Stimulated activated CD8-positive, alpha-beta memory T cell treated with anti-CD3 and anti-CD28 coated beads, Interleukin-15, amount 100 ng/mL, for 48 hours (primary cell): ENCODE results near the gene ADCK1.
"Not testable (repeated sequence)": the region's sequence is repeated elsewhere in the genome, so short reads cannot be mapped to it uniquely, and the experiment has no call there.

ENCODE experiments used
- DNase-seq, 2 donors: peaks; one replicate each; pipeline ENCODE4 v3.0.0-alpha.2; 2020; ENCODE audit warnings: low read depth in 2 of 2

ADCK1 gene

DNA sequence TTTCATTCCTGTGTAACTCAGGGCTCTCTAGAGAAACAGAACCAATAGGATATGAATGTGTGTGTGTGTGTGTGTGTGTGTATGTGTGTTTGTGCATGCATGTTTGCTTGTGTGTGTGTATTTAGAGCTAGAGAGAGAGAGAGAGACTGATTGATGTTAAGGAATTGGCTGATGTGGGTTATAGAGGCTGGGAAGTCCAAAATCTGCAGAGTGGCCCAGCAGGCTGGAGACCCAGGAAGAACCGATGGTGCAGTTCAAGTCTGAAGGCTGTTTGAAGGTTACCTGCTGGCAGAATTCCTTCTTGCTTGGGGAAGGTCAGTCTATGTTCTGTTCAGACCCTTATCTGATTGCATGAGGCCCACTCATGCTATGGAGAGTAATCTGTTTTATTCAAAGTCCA lies 64.7 kb downstream of the ADCK1 start:
- DNase-seq: no peak

DNA sequence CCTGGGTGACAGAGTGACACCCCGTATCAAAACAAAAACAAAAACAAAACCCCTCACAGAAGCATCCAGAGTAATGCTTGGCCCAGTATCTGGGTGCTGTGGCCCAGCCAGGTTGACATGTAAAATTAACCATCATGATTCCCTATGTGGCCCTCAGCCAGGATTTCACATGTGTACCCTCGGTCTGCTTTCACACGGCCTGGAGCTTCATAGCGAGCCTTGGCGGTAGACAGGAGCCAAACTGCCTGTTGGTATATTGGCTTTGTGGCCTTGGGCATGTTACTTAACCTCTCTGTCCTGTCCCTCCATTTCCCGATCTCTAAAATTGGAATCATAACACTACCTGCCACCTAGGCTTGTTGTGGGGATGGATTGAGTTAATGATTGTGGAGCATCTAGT lies 65.5 kb downstream of the ADCK1 start:
- DNase-seq: no peak

DNA sequence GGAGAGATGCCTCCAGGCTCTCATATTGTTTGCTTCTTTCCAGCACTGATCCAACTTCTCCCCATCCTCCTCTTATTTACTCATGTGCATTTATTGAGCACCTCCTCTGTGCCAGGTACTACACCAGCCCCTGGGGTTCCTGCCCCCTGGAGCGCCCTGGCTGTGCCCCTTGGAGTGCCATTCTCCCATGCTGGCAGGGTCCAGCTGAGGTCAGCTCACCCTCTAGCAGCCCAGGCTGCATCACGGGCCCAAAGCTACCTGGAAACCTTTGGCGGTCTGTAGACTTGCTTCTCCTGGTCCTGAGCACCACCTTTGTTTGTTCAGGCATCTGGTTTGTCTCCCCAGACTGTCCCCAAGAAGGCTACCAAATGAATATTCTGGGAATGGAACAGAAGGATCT lies 67.0 kb downstream of the ADCK1 start:
- no peak for DNase-seq

DNA sequence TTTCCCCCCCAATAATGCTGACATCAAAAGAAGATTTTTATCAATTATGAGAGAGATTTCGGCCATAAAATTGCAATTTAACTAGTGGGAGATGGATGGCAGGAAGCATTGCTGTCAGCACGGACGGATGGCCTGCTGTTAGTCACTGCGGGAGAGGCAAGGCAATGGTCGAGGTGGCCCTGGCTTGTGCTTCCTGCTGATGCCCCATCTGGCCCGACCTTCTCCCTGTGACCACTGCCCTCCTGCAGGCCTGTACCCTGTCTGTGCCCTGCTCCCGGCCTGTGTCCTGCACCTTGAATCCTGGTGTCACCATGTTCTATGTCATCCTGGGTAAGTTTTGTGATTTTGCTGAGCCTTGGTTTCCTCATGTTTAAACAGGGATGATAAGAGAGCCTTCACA lies 67.6 kb downstream of the ADCK1 start:
- no peak for DNase-seq

DNA sequence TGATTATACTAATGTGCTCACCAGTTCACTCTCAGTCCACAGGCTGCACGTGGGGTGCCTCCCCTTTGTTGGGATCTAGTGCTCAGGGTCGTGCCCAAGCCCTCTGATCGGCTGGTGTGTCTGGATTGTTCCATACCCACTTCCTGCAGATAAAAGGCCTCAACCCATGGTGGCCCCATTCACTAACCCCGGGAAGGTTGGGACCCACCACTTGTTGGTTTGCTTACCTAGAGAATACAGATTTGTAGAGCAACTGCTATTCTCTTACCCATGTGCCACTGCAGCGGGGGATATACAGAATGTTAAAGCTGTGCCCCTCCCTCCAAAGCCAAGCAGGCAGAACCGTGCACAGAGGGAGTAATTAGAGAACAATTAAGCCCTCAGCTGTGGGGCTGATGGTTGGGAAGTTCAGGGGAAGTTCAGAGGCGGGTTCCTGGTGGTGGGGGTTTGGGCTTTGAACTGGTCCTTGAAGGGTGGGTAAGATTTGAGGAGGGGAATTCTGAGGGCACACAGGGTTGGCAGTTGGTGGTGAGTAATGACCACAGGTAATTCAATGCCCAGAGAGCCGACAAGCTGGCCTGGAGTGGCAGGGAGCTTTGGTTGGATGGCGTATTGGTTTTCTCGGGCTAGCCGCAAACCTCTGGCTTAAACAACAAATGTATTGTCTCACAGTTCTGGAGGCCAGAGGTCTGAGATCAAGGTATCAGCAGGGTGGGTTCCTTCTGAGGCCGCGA lies 68.8 kb downstream of the ADCK1 start:
- DNase-seq: no peak

DNA sequence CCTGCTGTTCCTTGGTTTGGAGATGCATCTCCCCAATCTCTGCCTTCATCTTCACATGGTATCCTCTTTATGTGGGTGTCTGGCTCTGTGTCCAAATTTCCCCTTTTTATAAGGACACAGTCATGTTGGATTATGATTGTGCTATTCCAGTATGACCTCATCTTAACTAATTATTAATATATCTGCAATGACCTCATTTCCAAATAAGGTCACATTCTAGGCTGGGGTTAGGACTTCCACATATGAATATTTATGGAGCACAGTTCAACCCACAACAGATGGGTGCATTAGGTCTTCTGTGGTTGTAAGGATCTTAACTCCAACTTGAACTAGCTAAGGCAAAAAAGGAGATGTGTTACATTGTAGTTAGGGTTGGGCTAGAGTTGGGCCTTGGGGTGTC lies 69.4 kb downstream of the ADCK1 start:
- DNase-seq: no peak

DNA sequence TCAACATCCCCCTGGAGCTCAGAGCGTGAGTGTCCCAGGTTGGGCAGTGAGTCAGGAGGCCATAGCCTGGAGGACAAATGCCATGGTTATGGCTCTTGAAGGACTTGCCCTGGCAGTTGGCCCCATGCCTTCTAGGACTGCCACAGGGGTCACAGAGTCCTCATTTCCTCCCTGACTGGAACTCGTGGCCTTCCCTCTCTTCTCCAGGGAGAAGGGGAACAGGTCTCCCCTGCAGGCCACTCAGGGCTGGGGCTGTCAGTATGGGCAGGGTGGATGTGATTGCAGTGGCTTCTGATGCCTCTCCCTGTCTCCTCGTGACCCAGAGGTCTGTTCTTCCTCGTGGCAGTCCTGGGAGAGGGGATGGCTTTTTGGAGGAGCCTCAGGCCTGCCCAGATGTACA lies 70.7 kb downstream of the ADCK1 start:
- no peak for DNase-seq

DNA sequence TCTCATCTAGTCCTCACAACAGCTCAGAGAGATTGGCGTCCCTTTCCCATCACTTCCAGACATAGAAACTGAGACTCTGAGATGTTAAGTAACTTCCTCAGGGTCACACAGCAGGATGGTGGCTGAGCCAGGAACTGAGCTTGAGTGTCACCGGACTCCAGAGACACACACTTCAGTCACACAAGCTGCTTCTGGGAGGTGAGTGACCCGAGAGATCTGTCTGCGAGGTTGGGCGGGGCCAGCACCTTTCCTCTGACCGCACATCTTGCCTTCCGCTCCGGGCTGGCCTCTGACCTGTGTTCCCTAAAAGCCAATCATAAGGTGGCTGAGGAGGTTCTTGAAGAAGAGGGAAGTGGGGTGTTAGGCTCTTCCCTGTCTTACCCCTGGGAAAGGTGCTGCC lies 72.2 kb downstream of the ADCK1 start:
- no peak for DNase-seq

DNA sequence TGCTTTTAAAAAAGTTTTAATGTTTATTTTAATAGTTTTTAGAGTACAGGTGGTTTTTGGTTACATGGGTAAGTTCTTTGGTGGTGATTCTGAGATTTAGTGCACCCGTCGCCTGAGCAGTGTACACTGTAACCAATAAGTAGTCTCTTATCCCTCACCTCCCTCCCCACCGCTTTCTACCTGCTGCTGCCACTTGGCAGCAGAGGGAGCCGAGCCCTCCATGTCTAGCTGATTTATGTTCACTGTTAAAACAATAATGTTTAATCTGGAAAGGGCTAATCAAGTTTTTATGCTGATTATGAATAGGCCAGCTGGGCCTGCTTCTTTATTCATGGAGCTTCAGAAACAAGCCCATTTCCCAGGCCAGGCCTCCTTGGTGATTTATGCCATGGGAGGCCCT lies 73.1 kb downstream of the ADCK1 start:
- DNase-seq: no peak

DNA sequence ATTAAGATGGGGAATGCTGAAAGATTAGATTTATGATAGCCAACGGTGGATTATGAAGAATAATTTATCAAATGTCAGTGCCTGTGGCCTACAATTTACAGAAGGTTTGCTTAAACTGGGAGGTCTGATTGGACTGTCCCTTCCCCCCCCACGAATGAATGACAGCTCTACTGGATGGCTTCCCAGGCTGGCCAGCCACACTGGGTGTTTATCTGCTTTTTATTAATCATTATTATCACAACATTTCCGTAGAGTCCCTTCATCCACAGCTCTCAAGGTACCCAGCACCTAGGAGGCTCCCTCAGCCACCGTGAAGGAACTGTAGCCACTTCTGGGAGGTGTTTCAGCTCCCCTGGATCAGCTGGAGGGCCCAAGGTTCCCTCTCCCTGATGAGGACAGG lies 78.9 kb downstream of the ADCK1 start:
- DNase-seq: no peak

DNA sequence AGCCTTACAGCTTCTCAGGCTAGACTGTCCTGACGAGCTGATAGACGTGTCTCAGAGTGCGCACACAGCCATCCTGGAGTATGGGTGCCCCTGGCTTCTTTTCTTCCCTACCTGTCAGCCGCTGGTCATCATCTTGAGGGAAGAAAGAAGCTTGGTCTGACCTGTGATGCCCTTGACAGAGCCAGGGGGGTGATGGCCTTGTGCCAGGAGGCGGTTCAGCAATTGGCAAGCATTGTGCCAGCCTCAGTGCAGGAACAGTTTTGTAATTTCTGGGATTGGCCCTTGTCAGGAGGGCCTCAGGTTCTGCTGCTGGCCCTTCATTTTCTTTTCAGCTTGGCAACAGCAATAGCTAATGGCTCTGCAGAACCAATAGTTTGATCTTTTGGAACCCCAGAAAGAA lies 80.1 kb downstream of the ADCK1 start:
- no peak for DNase-seq

DNA sequence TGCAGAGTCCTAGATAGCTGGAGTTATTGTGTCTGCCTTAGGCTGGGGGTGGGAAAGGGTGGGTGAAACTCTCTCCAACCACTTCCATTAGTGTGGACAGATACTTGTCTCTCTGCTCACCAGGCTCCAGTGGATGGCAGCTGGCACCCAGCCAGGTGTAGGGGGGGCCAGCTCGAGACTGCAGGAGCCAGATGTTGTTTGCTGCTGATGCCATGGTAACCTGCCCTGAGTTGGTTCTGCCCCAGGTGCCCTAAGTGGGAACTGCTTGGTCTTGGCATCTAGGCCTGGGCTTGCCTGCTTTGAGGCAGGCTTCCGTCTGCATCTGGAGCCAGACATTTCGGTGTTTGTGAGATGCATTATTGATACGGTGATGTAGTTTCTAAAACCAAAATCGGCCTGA lies 82.2 kb downstream of the ADCK1 start:
- DNase-seq: no peak

DNA sequence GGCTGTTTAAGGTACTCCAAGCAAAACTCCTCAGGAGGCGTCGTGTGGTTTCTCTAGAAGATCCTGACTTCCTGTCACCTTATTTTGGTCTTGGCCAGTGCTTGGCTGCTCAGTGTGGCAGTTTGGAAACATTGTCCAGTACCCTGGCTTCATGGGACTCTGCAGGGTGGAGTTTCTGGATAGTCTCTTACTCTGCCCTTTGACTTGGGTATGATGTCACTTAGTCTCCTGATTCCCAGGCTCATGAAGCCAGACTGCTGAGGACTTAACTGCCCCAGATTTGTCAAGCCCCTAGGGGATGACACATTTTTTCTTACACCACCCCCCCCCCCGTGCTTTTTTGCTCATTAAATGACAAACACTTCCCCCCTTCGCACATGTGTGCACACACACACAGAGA lies 82.7 kb downstream of the ADCK1 start:
- no peak for DNase-seq

DNA sequence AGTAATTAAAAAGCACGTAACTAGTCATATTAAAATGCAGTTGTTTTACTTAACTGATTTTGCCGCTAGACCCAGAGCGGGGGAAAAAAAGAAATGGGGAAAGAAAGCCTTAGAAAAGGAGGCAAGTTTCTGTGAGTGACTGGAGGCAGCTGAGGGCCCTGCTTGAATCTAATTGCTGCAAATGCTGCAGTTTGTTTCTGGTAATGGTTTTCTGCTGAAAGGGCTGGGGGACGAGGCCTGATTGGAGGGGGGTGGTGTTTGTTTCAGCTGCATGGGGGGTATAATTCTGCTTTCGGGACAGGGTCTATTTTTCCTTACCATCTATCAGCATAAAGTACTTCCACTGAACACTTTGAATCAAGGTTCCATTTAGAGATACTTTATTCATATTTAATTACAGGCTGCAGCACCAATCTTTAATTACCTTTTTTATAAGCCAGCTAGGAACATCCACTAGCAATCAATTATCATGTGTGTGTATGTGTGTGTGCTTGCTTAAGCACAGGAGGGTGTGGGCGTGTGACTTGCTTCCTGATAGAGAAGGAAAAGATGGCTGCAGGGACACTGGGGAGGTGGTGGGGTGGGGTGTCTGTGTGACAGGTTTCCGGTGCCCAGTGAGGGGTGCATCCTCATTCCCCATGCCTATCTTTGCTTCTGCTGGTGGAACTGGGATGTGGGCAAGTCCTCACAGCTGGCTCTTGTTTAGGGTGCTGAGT lies 83.4 kb downstream of the ADCK1 start:
- no peak for DNase-seq

DNA sequence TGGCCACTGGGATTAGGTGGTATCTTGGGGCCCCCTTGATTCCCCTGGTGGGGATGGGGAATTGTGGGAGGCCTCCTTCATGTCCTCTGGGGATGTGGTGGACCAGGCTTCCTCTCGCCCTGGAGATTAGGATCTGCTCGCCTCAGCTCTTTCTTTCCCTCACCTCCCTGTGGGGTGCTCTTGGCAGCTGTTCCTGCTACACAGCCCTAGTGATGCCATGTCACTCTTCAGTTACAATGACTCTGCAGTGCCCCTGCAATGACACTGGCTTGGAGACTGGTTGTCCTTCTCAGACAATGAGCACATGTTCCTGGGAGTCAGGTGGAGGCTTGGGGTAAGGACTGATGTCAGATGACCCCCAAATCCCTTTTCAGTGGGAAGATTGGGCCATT lies 83.9 kb downstream of the ADCK1 start:
- DNase-seq: no peak

DNA sequence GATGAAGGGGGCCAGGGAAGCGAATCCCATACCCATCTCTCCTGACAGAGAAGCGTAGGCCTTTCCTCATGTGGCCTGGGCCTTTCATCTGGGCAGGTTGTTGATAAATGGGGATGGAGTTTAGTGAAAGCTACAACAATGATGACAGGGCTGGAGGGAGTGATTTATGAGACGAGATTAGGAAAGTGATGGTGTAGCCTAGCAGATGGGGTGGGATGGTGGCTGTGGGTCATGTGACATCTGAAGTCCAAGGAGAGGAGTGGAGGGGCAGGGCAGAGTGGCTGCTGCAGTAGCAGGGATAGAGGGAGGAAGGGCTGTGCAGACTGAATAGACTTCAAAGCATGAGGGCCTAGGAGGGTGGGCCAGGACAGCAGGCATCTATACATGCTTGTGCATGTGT lies 85.5 kb downstream of the ADCK1 start:
- no peak for DNase-seq

DNA sequence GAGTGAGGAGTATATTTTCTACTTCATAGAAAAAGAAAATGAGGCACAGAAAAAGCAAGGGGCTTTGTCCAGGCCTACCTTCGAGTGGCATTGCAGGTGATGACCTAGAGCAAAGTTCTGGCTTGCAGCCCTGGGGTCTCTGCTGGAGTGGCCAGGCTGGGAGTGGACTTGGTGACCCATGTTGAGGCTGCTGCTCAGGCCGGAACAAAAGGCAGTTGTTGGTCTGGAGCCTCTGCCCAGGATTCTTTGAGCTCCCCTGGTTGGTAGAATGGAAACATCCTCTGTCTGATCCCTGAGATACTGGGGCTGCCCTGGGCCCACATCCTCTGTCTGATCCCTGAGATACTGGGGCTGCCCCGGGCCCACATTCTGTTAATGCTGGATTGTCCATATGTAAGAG lies 86.1 kb downstream of the ADCK1 start:
- DNase-seq: no peak

DNA sequence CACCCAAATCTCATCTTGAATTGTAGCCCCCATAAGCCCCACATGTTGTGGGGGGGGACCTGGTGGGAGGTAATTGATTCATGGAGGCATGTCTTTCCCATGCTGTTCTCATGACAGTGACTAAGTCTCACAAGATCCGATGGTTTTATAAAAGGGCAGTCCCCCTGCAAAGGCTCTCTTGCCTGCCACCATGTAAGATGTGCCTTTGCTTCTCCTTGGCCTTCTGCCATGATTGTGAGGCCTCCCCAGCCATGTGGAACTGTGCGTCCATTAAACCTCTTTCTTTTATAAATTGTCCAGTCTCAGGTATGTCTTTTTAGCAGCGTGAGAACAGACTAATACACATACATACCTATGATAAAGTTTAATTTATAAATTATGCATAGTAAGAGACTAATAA lies 89.0 kb downstream of the ADCK1 start:
- not testable (repeated sequence) for DNase-seq

DNA sequence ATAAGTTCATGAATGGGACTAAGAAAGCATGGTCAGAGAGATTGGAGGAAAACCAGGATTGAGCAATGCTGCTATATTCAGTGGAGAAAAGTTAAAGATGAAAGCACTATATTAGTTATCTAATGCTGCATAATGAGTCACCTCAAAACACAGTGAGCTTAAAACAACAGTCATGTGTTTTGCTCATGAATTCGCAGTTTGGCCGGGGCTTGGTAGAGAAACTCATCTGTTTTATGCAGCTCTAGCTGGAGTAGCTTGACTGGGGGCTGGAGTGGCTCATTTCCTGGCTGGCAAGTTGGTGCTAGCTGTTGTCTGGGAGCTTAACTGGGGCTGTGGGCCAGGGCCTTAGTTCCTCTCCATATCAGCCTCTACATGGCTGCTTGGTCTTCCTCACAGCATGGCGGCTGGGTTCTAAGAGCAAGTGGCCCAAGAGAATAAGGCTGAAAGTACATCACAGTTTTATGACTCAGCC lies 90.1 kb downstream of the ADCK1 start:
- DNase-seq: no peak

DNA sequence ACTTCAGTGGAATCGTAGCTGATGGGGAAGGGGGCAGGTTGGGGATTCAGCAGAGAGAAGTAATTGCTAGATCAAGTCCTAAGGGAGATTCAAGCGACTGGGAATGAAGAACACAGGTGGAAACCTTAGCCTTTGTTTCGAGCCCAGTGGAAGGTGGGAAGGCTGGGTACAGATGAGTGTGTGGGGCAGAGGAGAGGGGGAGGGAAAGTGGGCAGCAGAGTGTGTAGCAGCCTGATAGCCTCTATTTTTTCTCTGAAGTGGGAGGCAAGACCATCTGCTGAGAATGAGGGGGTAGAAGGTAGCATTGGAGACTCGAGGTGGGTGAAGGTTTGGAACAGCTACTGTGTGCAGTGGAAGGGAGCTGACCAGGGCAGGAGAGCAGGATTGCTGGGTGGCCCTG lies 91.0 kb downstream of the ADCK1 start:
- DNase-seq: no peak

DNA sequence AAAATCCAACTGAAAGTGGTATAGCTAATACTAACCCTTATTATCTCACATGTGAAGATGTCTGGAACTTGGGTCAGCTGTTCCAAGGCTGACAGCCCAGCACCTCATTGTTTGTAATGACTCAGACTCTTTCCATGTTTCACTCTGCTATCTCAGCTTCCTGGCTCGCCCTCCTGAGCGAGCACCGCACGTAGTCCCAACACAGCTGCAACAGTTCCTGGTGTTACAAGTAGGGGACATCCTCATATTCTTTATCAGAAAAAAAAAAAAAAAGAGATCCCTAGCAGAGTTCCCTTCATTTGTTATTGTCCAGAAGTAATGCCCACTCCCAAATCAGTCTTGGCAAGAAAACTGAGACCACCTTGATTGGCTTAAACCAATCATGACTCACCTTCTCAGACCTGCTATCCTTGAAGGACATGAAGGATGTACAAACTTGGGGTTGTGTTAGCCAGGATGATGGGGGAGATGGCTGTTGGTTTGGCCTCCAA lies 92.5 kb downstream of the ADCK1 start:
- no peak for DNase-seq

DNA sequence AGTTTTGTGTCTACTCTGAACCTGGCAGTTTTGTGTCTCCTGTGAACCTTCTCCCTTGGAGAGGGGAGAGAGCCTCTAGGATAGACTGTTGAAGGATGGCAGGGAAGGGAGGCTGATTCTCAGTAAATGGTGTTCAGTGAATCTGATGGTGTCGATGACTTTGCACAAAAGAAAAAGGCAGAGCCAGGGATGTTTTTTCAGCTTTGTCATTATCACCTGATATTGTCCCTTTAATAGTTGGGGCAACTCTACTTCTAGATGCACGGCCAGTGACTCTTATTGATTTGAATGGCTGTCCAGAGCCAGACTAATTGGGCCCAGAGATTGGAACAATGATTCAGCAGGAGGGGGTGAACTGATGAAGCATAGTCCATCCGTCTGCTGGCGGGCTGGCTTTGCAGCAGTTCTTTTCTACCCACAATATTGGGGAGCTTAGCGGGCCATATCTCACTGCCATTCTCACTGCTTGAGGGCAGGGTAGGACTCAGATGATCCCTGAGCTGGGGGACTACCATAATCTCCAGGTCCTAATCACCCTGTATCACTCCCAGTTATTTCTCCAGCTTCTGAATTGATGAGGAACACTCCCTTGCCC lies 93.1 kb downstream of the ADCK1 start:
- no peak for DNase-seq

DNA sequence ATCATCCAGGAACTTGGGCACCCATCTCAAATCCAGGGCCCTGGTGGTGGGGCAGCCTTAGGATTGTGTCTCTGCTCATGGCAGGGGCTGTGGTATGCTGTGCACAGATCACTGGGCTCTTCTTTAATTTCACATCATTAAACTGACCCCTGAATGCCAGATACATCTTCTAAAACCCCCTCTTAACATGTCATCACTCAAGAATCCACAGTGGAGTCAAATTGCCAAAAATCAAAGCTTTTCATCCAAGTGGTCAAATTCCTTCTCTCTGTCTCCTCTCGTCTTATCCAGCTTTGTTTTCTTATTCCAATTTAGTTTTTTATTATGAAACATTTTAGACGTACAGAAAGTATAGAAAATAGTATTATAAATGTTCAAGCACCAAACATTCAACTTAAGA lies 97.5 kb downstream of the ADCK1 start:
- no peak for DNase-seq
